ENCODE measurements around the gene ZFHX3.

The ZFHX3 gene

GRCh38 chr16:72785886-72786285 lies 262.0 kb downstream of the ZFHX3 start:
- DNase-seq, result no peak

- DNase-seq, result no peak
Observed at GRCh38 chr16:72785171-72785570, 262.8 kb downstream of the ZFHX3 start.

GRCh38 chr16:72783716-72784318 lies 264.1 kb downstream of the ZFHX3 start:
- DNase-seq, result no peak

GRCh38 chr16:72769876-72770275 lies 278.1 kb downstream of the ZFHX3 start:
- DNase-seq, result no peak

GRCh38 chr16:72768591-72768990 lies 279.3 kb downstream of the ZFHX3 start:
- no peak for DNase-seq

GRCh38 chr16:72766506-72766905 lies 281.4 kb downstream of the ZFHX3 start:
- no peak for DNase-seq

- DNase-seq, result no peak
Observed at GRCh38 chr16:72764015-72764654, 283.8 kb downstream of the ZFHX3 start.

- no peak for DNase-seq
Observed at GRCh38 chr16:72760581-72760980, 287.3 kb downstream of the ZFHX3 start.

- DNase-seq, result no peak
Observed at GRCh38 chr16:72753881-72754280, 294.0 kb downstream of the ZFHX3 start.

GRCh38 chr16:72752004-72752695 lies 295.8 kb downstream of the ZFHX3 start:
- no peak for DNase-seq

- DNase-seq, result no peak
Observed at GRCh38 chr16:72751076-72751475, 296.9 kb downstream of the ZFHX3 start.

- no peak for DNase-seq
Observed at GRCh38 chr16:72749091-72749490, 298.8 kb downstream of the ZFHX3 start.

- no peak for DNase-seq
Observed at GRCh38 chr16:72744076-72744793, 303.7 kb downstream of the ZFHX3 start.

GRCh38 chr16:72743011-72743761 lies 304.7 kb downstream of the ZFHX3 start:
- no peak for DNase-seq

- no peak for DNase-seq
Observed at GRCh38 chr16:72740347-72740746, 307.6 kb downstream of the ZFHX3 start.

GRCh38 chr16:72739577-72739976 lies 308.4 kb downstream of the ZFHX3 start:
- no peak for DNase-seq

- DNase-seq, result no peak
Observed at GRCh38 chr16:72736074-72736473, 311.9 kb downstream of the ZFHX3 start.
